Natural killer cell (primary cell): ENCODE data around the gene RGS19. TPM values are rescaled to one million over a fixed set of nuclear protein-coding genes. Genes with fewer than 3 reads are reported as not detected.

Experiments
- ATAC-seq, 3 donors: fragments of 150-1000 bp in 2 of 3; fragments of 200-7000 bp in 1 of 3; cut with Tn5 transposase; 1 replicate in 1 of 3; 2 replicates in 2 of 3; pipeline ENCODE4 v1.10.0; 2021; ENCODE audit warnings: mild to moderate bottlenecking in 2 of 3, moderate library complexity in 2 of 3
- DNase-seq, 2 donors: peaks; one replicate each; pipeline versions ENCODE4 v3.0.0 to v3.0.0-alpha.2; 2013 to 2021; ENCODE audit warnings: mixed read lengths in 1 of 2
- H3K27ac ChIP-seq: one replicate; pipeline ENCODE4 v1.5.1; 2013; ENCODE audit warnings: mild to moderate bottlenecking, low read length
- H3K27me3 ChIP-seq: one replicate; pipeline ENCODE4 v1.6.1; 2013; ENCODE audit warnings: low read length; ENCODE audit not compliant: control insufficient read depth, insufficient read depth
- H3K36me3 ChIP-seq: one replicate; pipeline ENCODE4 v1.6.1; 2013; ENCODE audit warnings: low read length; ENCODE audit not compliant: control insufficient read depth, insufficient read depth
- H3K4me1 ChIP-seq: one replicate; pipeline ENCODE4 v1.6.1; 2013; ENCODE audit warnings: low read length; ENCODE audit not compliant: control insufficient read depth, insufficient read depth
- H3K4me3 ChIP-seq: one replicate; pipeline ENCODE4 v1.5.1; 2013; ENCODE audit warnings: low read length
- H3K9me3 ChIP-seq: one replicate; pipeline ENCODE4 v1.6.1; 2013; ENCODE audit warnings: low read length; ENCODE audit not compliant: control insufficient read depth, insufficient read depth
- H3K27ac Mint-ChIP-seq, 2 donors: one replicate each; pipeline ENCODE4 v1.8.0; 2022; ENCODE audit warnings: mild to moderate bottlenecking in 2 of 2, mixed read lengths in 2 of 2, moderate library complexity in 1 of 2
- H3K27me3 Mint-ChIP-seq, 2 donors: one replicate each; pipeline ENCODE4 v1.8.0; 2022; ENCODE audit warnings: low read depth in 2 of 2, mixed read lengths in 2 of 2
- H3K36me3 Mint-ChIP-seq: one replicate; pipeline ENCODE4 v1.8.0; 2022; ENCODE audit warnings: mixed read lengths
- H3K4me1 Mint-ChIP-seq, 2 donors: one replicate each; pipeline ENCODE4 v1.8.0; 2022; ENCODE audit warnings: mixed read lengths in 2 of 2
- H3K4me3 Mint-ChIP-seq: one replicate; pipeline ENCODE4 v1.8.0; 2022; ENCODE audit warnings: mild to moderate bottlenecking, moderate library complexity, mixed read lengths
- H3K9me3 Mint-ChIP-seq, 2 donors: one replicate each; pipeline ENCODE4 v1.8.0; 2022; ENCODE audit warnings: mixed read lengths in 2 of 2
- WGBS: methylation state at CpG from one replicate; pipeline ENCODE4 v1.1.7; 2013; ENCODE audit warnings: missing lambda C conversion rate; ENCODE audit not compliant: insufficient coverage; 5-methylcytosine and 5-hydroxymethylcytosine counted together
- intact Hi-C: fragments of 100-400 bp; cut with micrococcal nuclease; formaldehyde crosslinking; loops from one replicate; pipeline ENCODE4 v1.14.2; 2022
- total RNA-seq, 4 donors: library from RNA; stranded (reverse); fragments of 120-200 nt in 1 of 4; gene quantifications; one replicate each; pipeline versions ENCODE4 v1.2.3 to v1.2.4, GENCODE V29; 2013 to 2022
- TF ChIP-seq, protein P1 (sequence below): fragments of 200-600 bp; IDR thresholded peaks from one replicate; pipeline ENCODE4 v1.8.0; 2022; ENCODE audit warnings: antibody characterized with exemption

RGS19 gene
- total RNA-seq, 3 donors from 2014 or later (not counting 1 experiment from before 2014, with no cell fraction given), result 61.9 to 76.4 (median 68.2) TPM

DNA sequence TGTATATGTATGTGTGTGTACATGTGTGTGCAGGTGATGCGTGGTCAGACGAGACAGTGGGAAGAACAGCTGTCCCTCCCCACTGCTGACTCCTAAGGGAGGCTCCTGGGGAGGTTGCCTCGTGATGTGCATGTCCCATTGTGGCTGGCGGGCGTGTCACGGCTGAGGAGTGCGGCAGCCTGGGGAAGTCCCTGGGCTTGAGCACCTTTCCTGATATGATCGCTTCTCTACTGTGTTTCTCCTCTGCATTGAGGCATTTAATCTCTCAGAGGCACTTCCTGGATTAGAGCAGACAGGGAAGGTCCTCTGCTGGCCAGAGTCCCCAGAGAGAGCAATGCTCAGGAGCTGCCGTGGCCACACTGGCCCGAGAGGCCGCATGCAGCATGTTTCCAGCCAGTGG, 16.6 kb upstream of the RGS19 start:
- 86% methylated on average over 11 of the region's 11 CpGs for WGBS
- no peaks in the 10 kb centered on the region for H3K27me3 ChIP-seq
- Mint-ChIP-seq H3K9me3 (peaks cover 4 to 5% of the 10 kb centered on the region in 2 donors), H3K4me1 (peaks cover 0 to 9% of the 10 kb centered on the region in 2 donors), H3K27me3 (peaks cover under 1 to 4% of the 10 kb centered on the region in 2 donors), H3K4me3 (no peak overlapping the region), H3K27ac (no peak overlapping the region), H3K36me3 (no peaks in the 10 kb centered on the region)
- no peaks in the 10 kb centered on the region for H3K9me3 ChIP-seq
- intact Hi-C loops, result no loop called here
- ATAC-seq, result no peak
- peaks cover 23% of the 10 kb centered on the region for H3K4me1 ChIP-seq
- H3K4me3 ChIP-seq, result no peak overlapping the region
- H3K36me3 ChIP-seq, result no peaks in the 10 kb centered on the region
- TF ChIP-seq, protein P1, sequence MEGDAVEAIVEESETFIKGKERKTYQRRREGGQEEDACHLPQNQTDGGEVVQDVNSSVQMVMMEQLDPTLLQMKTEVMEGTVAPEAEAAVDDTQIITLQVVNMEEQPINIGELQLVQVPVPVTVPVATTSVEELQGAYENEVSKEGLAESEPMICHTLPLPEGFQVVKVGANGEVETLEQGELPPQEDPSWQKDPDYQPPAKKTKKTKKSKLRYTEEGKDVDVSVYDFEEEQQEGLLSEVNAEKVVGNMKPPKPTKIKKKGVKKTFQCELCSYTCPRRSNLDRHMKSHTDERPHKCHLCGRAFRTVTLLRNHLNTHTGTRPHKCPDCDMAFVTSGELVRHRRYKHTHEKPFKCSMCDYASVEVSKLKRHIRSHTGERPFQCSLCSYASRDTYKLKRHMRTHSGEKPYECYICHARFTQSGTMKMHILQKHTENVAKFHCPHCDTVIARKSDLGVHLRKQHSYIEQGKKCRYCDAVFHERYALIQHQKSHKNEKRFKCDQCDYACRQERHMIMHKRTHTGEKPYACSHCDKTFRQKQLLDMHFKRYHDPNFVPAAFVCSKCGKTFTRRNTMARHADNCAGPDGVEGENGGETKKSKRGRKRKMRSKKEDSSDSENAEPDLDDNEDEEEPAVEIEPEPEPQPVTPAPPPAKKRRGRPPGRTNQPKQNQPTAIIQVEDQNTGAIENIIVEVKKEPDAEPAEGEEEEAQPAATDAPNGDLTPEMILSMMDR, result no peak
- no peak overlapping the region for H3K27ac ChIP-seq
- DNase-seq, result no peak

DNA sequence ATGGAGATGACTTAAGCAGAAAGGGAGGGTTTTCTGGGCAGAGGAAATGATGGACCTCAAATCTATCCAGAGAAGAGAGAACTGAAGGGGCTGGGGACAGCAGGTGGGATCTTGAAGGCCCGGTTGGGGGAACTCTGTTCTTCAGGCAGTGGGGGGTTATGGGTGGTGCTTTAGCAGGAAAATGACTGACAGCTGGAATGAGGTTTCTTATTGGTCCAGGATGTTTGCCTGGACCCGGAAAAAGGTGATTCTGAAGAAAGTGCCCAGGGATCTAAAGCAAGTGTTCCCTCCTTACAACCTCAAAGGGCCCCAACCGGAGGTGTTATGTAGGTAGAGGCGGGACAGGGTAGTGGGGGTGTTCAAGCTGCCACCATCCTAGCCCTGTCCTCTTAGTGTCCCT, 16.1 kb upstream of the RGS19 start:
- H3K4me1 Mint-ChIP-seq, result peaks cover 0 to 9% of the 10 kb centered on the region in 2 donors
- ATAC-seq (no peak), DNase-seq (no peak)
- H3K27ac Mint-ChIP-seq, result no peak overlapping the region
- no peak overlapping the region for H3K4me3 Mint-ChIP-seq
- Histone ChIP-seq H3K27me3 (no peaks in the 10 kb centered on the region), H3K9me3 (no peaks in the 10 kb centered on the region), H3K4me1 (peaks cover 18% of the 10 kb centered on the region), H3K4me3 (no peak overlapping the region), H3K27ac (no peak overlapping the region), H3K36me3 (no peaks in the 10 kb centered on the region)
- TF ChIP-seq, protein P1, result no peak
- intact Hi-C loops, result no loop called here
- no peaks in the 10 kb centered on the region for H3K36me3 Mint-ChIP-seq
- no peaks in the 10 kb centered on the region for H3K27me3 Mint-ChIP-seq
- WGBS, result 86% methylated on average over 4 of the region's 4 CpGs
- peaks cover 4 to 5% of the 10 kb centered on the region in 2 donors for H3K9me3 Mint-ChIP-seq

DNA sequence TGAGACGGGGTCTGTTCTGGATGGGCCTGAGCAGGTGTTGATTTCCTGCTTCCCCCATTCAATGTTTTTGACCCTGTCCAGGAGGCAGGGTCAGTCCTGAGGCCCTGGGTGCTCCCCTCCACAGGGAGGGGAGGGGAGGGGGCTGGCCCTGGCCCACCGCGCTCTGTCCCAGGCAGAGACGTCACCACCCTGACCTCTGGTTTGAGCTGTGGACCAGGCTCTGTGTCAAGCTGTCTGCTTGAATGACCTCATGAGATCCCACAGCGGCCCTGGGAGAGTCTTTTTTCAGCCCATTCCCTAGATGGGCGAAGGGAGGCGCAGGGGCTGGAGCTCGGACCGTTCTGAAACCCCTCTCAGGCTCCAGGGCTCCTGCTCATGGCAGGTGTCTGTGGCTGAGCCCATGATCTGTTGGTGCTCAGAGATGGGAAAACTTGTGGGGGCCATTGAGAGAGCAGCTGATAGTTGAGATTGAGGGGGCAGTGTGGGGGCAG, 13.7 kb upstream of the RGS19 start:
- Mint-ChIP-seq H3K36me3 (no peaks in the 10 kb centered on the region), H3K4me3 (no peak overlapping the region), H3K9me3 (peaks cover 4 to 5% of the 10 kb centered on the region in 2 donors), H3K4me1 (peaks cover 0 to 9% of the 10 kb centered on the region in 2 donors), H3K27ac (no peak overlapping the region), H3K27me3 (peaks cover 0 to 3% of the 10 kb centered on the region in 2 donors)
- Histone ChIP-seq H3K9me3 (no peaks in the 10 kb centered on the region), H3K27me3 (no peaks in the 10 kb centered on the region), H3K4me3 (no peak overlapping the region), H3K27ac (no peak overlapping the region), H3K36me3 (no peaks in the 10 kb centered on the region), H3K4me1 (no peaks in the 10 kb centered on the region)
- intact Hi-C loops, result no loop called here
- ATAC-seq, result no peak
- DNase-seq, result no peak
- TF ChIP-seq, protein P1, result no peak
- WGBS, result 90% methylated on average over 8 of the region's 9 CpGs
